HepG2 (cell line): ENCODE data around the gene SOX5. TPM values are rescaled to one million over a fixed set of nuclear protein-coding genes. Genes with fewer than 3 reads are reported as not detected.
A peak's percentile ranks its signal among the peaks of the same experiment; 100 is the strongest.

Source experiments
- BCL6 ChIP-seq: IDR thresholded peaks from 2 replicates; pipeline ENCODE4 v1.6.1; 2016; ENCODE audit warnings: missing genetic modification reagents, missing compliant biosample characterization
- CBX2 ChIP-seq, 2 experiments: fragments of 200-600 bp in 1 of 2; sonication (generic); formaldehyde crosslinking in 1 of 2; IDR thresholded peaks; 2 replicates each; pipeline versions ENCODE4 v1.7.0 to v1.8.1; 2018 to 2022; ENCODE audit warnings: low read depth in 2 of 2, low read length in 1 of 2, mild to moderate bottlenecking in 1 of 2, missing genetic modification reagents in 1 of 2
- GTF2F1 ChIP-seq: fragments of 150-350 bp; IDR thresholded peaks from 2 replicates; pipeline ENCODE4 v1.6.1; 2014; ENCODE audit warnings: low read length
- MAFF ChIP-seq: IDR thresholded peaks from 2 replicates; pipeline ENCODE4 v1.6.1; 2011; ENCODE audit warnings: low read depth, low read length, improper control_type of control experiment
- NFE2 ChIP-seq: sonication (generic); formaldehyde crosslinking; IDR thresholded peaks from 2 replicates; pipeline ENCODE4 v1.4.0; 2020; ENCODE audit warnings: missing genetic modification reagents
- POLR2A ChIP-seq, 2 experiments: IDR thresholded peaks; 2 replicates each; pipeline ENCODE4 v1.6.1; 2011; ENCODE audit warnings: low read depth in 2 of 2, low read length in 2 of 2, mild to moderate bottlenecking in 1 of 2, moderate library complexity in 1 of 2; ENCODE audit not compliant: insufficient read depth in 1 of 2
- STAG1 ChIP-seq: sonication (generic); formaldehyde crosslinking; IDR thresholded peaks from 2 replicates; pipeline ENCODE4 v1.4.0; 2020; ENCODE audit warnings: missing genetic modification reagents
- TARDBP ChIP-seq: sonication (generic); formaldehyde crosslinking; IDR thresholded peaks from 2 replicates; pipeline ENCODE4 v1.8.0; 2022; ENCODE audit warnings: mild to moderate bottlenecking, missing genetic modification reagents
- TBP ChIP-seq: sonication (generic); formaldehyde crosslinking; IDR thresholded peaks from 2 replicates; pipeline ENCODE4 v1.5.0; 2020; ENCODE audit warnings: missing genetic modification reagents
- ZFP62 ChIP-seq: sonication (generic); formaldehyde crosslinking; IDR thresholded peaks from 2 replicates; pipeline ENCODE4 v1.4.0; 2020; ENCODE audit warnings: missing genetic modification reagents
- ZMYM2 ChIP-seq: sonication (generic); formaldehyde crosslinking; IDR thresholded peaks from 2 replicates; pipeline ENCODE4 v1.8.0; 2022; ENCODE audit warnings: mild to moderate bottlenecking, missing genetic modification reagents
- ZNF558 ChIP-seq: sonication (generic); formaldehyde crosslinking; IDR thresholded peaks from 2 replicates; pipeline ENCODE4 v1.9.0; 2022; ENCODE audit warnings: mild to moderate bottlenecking, missing genetic modification reagents, borderline replicate concordance
- ZNF652 ChIP-seq: IDR thresholded peaks from 2 replicates; pipeline ENCODE4 v1.6.1; 2016; ENCODE audit warnings: low read depth, borderline replicate concordance
- ZNF839 ChIP-seq: sonication (generic); formaldehyde crosslinking; IDR thresholded peaks from 2 replicates; pipeline ENCODE4 v1.4.0; 2020; ENCODE audit warnings: missing genetic modification reagents, mild to moderate bottlenecking, borderline replicate concordance
- polyA plus RNA-seq, 8 experiments: library from polyadenylated mRNA; depleted of rRNA in 3 of 8; stranded (reverse) in 7 of 8; unstranded in 1 of 8; fragments of >200 nt; fragmentation: Illumina TruSeq in 4 of 8; extraction: Trizol in 4 of 8; gene quantifications; 2 replicates each; pipeline versions ENCODE4 v1.2.1 to v1.2.3, GENCODE V29; 2011 to 2016; ENCODE audit warnings: low read depth in 4 of 8, missing spikeins in 1 of 8, mixed read lengths in 1 of 8; ENCODE audit not compliant: insufficient read depth in 1 of 8
- total RNA-seq, 5 experiments: library from RNA; depleted of rRNA; stranded (reverse); fragments of >200 nt; fragmentation: Illumina TruSeq; extraction: Trizol; gene quantifications; 2 replicates each; pipeline ENCODE4 v1.2.3, GENCODE V29; 2016; ENCODE audit warnings: low read depth in 1 of 5
- TF ChIP-seq, protein P1 (sequence below): sonication (generic); formaldehyde crosslinking; IDR thresholded peaks from 2 replicates; pipeline ENCODE4 v1.4.0; 2020; ENCODE audit warnings: mild to moderate bottlenecking, missing genetic modification reagents
- TF ChIP-seq, protein P2 (sequence below): sonication (generic); formaldehyde crosslinking; IDR thresholded peaks from 2 replicates; pipeline ENCODE4 v1.4.0; 2020; ENCODE audit warnings: mild to moderate bottlenecking, missing genetic modification reagents
- TF ChIP-seq, protein P3 (sequence below): sonication (generic); formaldehyde crosslinking; IDR thresholded peaks from 2 replicates; pipeline ENCODE4 v1.4.0; 2020; ENCODE audit warnings: mild to moderate bottlenecking, missing genetic modification reagents
- TF ChIP-seq, protein P4 (sequence below): sonication (generic); formaldehyde crosslinking; IDR thresholded peaks from 2 replicates; pipeline ENCODE4 v1.4.0; 2020; ENCODE audit warnings: missing genetic modification reagents; ENCODE audit errors: not compliant biosample characterization
- TF ChIP-seq, protein P5 (sequence below): sonication (generic); formaldehyde crosslinking; IDR thresholded peaks from one replicate; pipeline ENCODE4 v1.5.1; 2020; ENCODE audit warnings: mild to moderate bottlenecking, missing genetic modification reagents; ENCODE audit errors: not compliant biosample characterization

The SOX5 gene
- total and polyA plus RNA-seq, 2 of the 13 experiments (the other 11 are each of a cell fraction or from before 2014, with no cell fraction given) = 18.5 to 76.4 TPM

DNA sequence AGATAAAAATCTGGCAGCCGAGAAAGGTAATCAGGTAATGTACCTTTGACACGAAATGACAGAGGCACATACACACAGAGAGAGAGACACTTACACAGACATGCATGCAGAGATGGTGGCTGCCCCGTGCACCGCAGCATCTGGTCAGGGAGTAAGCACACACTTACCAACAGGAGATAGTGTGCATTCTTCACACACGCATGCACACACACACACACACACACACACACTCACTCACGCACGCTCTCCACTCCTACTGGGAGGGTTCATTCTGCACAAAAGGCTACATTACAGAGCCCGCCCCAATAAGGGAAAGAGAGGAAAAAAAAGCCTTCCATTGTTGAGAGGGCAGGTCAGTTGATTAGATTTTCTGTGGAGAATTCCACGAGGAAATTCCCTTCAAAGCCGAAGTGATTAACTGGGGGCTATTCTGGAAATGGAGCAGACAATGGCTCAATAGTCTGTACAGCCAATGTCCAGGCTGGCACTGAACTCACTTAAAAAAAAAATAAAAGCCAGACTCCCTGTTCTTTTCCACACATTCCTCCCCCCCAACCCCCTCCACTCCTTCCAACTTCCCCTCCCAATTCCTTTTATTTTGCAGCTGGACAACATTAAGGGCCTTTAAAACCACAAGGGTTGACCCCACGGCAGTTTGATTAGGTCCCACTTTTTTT is 1.4 kb upstream of the SOX5 start (continued):
- TF ChIP-seq, protein P1, sequence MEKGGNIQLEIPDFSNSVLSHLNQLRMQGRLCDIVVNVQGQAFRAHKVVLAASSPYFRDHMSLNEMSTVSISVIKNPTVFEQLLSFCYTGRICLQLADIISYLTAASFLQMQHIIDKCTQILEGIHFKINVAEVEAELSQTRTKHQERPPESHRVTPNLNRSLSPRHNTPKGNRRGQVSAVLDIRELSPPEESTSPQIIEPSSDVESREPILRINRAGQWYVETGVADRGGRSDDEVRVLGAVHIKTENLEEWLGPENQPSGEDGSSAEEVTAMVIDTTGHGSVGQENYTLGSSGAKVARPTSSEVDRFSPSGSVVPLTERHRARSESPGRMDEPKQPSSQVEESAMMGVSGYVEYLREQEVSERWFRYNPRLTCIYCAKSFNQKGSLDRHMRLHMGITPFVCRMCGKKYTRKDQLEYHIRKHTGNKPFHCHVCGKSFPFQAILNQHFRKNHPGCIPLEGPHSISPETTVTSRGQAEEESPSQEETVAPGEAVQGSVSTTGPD (CRISPR knock-in tag) = no peak
- TF ChIP-seq TBP (no peak), POLR2A (IDR thresholded peaks at IDR 0.05; ENCODE audit: insufficient read depth in 1 of 2, low read depth in 2 of 2, low read length in 2 of 2) (peak; percentile 31 to 46; a peak in 1 of 4 replicates), MAFF (no peak), ZNF652 (no peak), ZNF839 (CRISPR knock-in tag) (no peak), ZFP62 (no peak), ZMYM2 (CRISPR knock-in tag) (no peak), GTF2F1 (no peak), ZNF558 (CRISPR knock-in tag) (no peak; the same call in 1 of the 2 replicates), BCL6 (CRISPR knock-in tag) (no peak), TARDBP (peak; percentile 66; the same call in 1 of the 2 replicates), CBX2 (IDR thresholded peaks at IDR 0.05; ENCODE audit: low read depth, low read length) (no peak), CBX2 (CRISPR knock-in tag; IDR thresholded peaks at IDR 0.05; ENCODE audit: low read depth) (no peak), STAG1 (CRISPR knock-in tag) (no peak; the same call in 1 of the 2 replicates), NFE2 (CRISPR knock-in tag) (no peak)
- TF ChIP-seq, protein P2, sequence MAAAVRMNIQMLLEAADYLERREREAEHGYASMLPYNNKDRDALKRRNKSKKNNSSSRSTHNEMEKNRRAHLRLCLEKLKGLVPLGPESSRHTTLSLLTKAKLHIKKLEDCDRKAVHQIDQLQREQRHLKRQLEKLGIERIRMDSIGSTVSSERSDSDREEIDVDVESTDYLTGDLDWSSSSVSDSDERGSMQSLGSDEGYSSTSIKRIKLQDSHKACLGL (CRISPR knock-in tag) = no peak
- TF ChIP-seq, protein P3, sequence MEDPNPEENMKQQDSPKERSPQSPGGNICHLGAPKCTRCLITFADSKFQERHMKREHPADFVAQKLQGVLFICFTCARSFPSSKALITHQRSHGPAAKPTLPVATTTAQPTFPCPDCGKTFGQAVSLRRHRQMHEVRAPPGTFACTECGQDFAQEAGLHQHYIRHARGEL (CRISPR knock-in tag) = no peak
- TF ChIP-seq, protein P4, sequence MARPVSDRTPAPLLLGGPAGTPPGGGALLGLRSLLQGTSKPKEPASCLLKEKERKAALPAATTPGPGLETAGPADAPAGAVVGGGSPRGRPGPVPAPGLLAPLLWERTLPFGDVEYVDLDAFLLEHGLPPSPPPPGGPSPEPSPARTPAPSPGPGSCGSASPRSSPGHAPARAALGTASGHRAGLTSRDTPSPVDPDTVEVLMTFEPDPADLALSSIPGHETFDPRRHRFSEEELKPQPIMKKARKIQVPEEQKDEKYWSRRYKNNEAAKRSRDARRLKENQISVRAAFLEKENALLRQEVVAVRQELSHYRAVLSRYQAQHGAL (CRISPR knock-in tag) = no peak
- TF ChIP-seq, protein P5, sequence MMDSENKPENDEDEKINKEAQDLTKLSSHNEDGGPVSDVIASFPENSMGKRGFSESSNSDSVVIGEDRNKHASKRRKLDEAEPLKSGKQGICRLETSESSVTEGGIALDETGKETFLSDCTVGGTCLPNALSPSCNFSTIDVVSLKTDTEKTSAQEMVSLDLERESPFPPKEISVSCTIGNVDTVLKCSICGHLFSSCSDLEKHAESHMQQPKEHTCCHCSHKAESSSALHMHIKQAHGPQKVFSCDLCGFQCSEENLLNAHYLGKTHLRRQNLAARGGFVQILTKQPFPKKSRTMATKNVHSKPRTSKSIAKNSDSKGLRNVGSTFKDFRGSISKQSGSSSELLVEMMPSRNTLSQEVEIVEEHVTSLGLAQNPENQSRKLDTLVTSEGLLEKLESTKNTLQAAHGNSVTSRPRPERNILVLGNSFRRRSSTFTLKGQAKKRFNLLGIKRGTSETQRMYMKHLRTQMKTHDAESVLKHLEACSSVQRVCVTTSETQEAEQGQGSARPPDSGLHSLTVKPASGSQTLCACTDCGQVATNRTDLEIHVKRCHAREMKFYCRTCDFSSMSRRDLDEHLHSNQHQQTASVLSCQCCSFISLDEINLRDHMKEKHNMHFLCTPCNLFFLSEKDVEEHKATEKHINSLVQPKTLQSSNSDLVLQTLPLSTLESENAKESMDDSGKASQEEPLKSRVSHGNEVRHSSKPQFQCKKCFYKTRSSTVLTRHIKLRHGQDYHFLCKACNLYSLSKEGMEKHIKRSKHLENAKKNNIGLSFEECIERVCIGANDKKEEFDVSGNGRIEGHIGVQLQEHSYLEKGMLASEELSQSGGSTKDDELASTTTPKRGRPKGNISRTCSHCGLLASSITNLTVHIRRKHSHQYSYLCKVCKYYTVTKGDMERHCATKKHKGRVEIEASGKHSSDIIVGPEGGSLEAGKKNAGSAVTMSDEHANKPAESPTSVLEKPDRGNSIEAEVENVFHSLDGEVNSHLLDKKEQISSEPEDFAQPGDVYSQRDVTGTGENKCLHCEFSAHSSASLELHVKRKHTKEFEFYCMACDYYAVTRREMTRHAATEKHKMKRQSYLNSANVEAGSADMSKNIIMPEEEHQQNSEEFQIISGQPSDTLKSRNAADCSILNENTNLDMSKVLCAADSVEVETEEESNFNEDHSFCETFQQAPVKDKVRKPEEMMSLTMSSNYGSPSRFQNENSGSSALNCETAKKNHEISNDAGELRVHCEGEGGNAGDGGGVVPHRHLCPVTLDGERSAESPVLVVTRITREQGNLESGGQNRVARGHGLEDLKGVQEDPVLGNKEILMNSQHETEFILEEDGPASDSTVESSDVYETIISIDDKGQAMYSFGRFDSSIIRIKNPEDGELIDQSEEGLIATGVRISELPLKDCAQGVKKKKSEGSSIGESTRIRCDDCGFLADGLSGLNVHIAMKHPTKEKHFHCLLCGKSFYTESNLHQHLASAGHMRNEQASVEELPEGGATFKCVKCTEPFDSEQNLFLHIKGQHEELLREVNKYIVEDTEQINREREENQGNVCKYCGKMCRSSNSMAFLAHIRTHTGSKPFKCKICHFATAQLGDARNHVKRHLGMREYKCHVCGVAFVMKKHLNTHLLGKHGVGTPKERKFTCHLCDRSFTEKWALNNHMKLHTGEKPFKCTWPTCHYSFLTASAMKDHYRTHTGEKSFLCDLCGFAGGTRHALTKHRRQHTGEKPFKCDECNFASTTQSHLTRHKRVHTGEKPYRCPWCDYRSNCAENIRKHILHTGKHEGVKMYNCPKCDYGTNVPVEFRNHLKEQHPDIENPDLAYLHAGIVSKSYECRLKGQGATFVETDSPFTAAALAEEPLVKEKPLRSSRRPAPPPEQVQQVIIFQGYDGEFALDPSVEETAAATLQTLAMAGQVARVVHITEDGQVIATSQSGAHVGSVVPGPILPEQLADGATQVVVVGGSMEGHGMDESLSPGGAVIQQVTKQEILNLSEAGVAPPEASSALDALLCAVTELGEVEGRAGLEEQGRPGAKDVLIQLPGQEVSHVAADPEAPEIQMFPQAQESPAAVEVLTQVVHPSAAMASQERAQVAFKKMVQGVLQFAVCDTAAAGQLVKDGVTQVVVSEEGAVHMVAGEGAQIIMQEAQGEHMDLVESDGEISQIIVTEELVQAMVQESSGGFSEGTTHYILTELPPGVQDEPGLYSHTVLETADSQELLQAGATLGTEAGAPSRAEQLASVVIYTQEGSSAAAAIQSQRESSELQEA = no peak
